ENCODE results near the gene CHRM5.

The CHRM5 gene

GRCh38 chr15:33946152-33946551 lies 22.1 kb upstream of the CHRM5 start:
- DNase-seq (ENCODE audit: low read depth), result no peak
- TF ChIP-seq CTCF (IDR thresholded peaks at IDR 0.05; ENCODE audit: low read depth, low read length, missing control alignments), result no peak

DNA sequence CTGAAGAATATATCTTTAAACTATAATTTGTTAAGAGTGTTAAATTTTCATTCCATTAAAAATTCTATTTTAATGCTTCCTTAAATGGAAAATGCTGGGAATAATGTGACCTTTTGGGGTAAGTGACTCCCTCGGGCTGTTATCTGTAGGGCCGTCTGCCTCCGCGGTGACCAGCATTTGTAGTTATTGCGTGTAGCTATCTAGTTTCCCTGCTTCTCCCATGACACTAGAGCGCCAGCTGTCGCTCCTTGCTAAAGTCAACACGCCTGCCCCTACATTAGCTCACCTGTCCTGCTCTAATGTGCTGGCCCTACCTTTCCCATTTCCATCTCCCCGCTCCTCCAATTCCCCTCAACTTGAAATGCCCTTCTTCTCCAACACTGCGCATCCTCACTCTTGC lies 12.4 kb upstream of the CHRM5 start:
- no peak for TF ChIP-seq CTCF (IDR thresholded peaks at IDR 0.05; ENCODE audit: low read depth, low read length, missing control alignments)
- H3K4me3 ChIP-seq (ENCODE audit: low read depth, low read length), result no peak overlapping the region
- DNase-seq (ENCODE audit: low read depth), result no peak

More at GRCh38 chr15:33946152-33946551, 22.1 kb upstream of the CHRM5 start:
- H3K4me3 ChIP-seq (ENCODE audit: low read depth, low read length), result no peak overlapping the region

DNA sequence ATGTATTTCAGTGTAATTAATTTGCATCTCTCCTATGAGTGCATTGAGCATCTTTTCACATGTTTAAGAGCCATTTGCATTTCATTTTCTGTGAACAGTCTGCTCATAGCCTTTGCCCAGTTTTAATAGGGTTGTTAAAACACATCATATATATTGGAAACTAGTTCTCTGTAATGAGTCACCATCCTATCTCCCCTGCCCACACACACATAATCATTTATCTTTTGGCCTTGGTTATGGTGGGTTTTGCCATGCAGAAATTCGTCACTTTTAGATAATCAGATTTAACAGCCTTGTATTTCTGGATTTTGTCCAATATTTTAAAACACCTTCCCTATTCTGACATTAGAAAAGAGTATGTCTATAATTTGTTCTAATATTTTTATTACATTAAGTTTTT lies 11.9 kb upstream of the CHRM5 start:
- H3K4me3 ChIP-seq (ENCODE audit: low read depth, low read length), result no peak overlapping the region
- no peak for DNase-seq (ENCODE audit: low read depth)
- TF ChIP-seq CTCF (IDR thresholded peaks at IDR 0.05; ENCODE audit: low read depth, low read length, missing control alignments), result no peak

- DNase-seq (ENCODE audit: low read depth), result no peak
- no peak for TF ChIP-seq CTCF (IDR thresholded peaks at IDR 0.05; ENCODE audit: low read depth, low read length, missing control alignments)
- H3K4me3 ChIP-seq (ENCODE audit: low read depth, low read length), result no peak overlapping the region
Observed at GRCh38 chr15:33959844-33960548, 8.3 kb upstream of the CHRM5 start.

DNA sequence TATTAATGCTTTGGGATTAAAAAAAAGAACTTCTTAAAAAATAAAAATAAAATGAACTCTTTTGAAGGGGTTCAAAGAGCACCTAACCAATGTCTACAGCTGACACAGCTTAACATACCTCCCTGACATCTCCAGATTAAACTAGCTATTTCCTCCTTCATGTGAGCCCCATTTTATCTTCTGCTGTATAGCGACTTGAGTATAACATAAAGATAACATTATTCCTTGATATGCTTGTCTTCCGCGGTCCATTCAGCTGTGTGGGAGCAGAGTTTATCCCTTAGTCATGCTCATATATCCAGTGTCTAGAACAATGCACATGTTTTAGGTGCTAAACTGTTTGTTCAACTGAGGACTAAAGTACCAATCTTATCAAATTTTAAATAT lies 7.8 kb upstream of the CHRM5 start:
- no peak for TF ChIP-seq CTCF (IDR thresholded peaks at IDR 0.05; ENCODE audit: low read depth, low read length, missing control alignments)
- DNase-seq (ENCODE audit: low read depth), result no peak
- H3K4me3 ChIP-seq (ENCODE audit: low read depth, low read length), result no peak overlapping the region

- H3K4me3 ChIP-seq (ENCODE audit: low read depth, low read length), result no peak overlapping the region
- TF ChIP-seq CTCF (IDR thresholded peaks at IDR 0.05; ENCODE audit: low read depth, low read length, missing control alignments), result peak; percentile 65
- DNase-seq (ENCODE audit: low read depth), result peak; percentile 10
Observed at GRCh38 chr15:33963831-33964664, 4.2 kb upstream of the CHRM5 start.
